ENCODE measurements around the gene MAPKAP1.

Gene MAPKAP1

DNA sequence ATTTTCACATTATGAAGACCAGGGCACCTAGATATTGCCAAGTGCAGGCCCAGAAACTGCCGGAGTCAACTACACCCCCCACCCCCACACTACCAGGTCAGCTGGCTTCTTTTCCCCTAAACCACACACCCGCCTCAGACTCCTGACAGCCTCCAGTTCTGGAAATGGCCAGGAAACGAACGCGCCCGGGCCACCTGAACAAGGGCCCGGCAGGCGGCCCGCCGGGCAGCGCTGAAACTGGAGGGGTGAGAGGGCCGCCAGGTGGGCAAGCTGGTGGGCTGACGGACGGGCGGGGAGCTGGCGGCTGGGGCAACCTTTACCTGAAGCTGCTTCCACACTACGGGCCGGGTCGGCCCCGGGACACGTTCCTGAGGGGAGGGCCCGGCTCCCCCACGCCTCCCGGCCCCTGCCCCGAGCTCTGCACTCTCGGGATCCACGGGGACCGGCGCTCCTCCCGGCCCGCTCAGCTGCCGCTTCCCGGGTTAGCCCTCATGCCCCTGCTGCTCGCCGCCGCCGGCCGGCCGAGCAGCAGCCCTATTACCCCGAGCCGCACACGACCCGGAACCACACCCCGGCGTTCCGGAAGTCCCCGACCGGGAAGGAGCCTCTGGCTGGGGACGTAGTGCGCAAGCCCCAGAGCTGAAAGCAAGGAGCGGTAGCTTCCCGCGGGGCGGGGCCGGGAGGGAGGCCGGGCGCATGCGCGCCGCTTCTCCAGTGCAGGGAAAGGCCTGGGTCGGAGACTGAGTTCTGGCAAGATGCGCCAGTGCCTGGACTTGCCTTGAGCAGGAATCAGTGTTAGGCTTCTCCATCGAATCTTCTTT, at the start of gene MAPKAP1:
MAPKAP1 (minus strand) TSS at position 558 of the 821 bp plus-strand sequence. CDS start 34,634 bp downstream, outside the sequence.
- DNase-seq, result peak; percentile 92

DNA sequence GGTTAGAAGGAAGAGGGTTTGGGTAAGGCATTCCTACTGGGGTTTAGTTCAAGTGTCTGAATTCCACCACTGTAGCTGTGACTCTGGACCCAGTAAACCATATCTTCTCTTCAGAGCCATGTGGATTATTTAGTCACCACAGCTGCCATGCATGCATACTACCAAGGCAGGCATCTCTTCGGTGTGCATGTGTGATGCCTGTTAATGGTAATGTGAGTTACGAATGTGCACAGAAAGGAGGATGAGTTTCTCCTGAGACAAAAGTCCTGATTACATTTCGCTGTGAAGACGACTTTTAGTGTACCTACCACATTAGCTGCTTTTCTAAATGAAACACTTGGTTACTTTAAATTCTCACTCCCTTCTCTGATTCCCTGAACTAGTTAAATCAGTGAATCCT, 49.5 kb upstream of the MAPKAP1 start:
- DNase-seq, result no peak

DNA sequence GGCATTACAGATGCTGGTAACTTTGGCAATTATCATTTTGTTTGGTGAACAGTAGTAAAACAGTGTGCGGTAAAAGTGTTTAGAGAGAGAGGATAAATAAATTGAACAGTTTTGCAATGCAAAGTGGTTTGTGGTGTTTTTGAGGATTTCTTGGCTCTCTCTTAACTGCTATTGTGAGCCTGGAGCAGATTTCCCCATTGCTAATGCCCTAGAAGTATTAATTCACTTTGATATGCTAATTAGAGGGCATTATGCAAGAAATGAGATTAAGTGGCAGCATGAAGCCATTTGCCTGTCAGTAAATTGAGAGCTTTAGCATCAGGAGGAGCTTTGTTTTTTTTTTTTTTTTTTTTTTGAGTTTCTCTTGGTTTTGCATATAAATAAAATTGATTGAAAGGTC, 48.3 kb upstream of the MAPKAP1 start:
- no peak for DNase-seq

DNA sequence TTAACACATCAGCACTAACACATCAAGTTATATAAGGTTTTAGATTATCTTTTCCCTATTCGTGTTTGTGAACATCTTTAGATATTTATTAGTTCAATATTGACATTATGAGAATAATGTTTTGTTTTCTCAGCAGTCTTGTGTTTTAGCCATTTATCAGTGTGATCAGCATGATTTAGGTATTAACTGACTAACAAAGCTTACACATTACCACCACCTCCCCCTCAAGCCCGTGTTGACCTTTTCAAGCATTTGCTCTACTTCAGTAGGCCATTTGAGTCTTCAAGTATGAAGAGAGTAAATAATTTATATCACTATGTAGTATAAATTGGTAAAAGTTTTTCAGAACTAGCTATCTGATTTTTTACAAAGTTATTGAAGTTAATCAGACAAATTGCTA, 47.1 kb upstream of the MAPKAP1 start:
- no peak for DNase-seq

GRCh38 chr9:125752070-125752628, 45.1 kb upstream of the MAPKAP1 start:
- DNase-seq, result no peak

GRCh38 chr9:125750627-125751011, 43.6 kb upstream of the MAPKAP1 start:
- DNase-seq, result peak; percentile 26

GRCh38 chr9:125749951-125750626, 43.1 kb upstream of the MAPKAP1 start:
- no peak for DNase-seq

GRCh38 chr9:125749287-125749935, 42.4 kb upstream of the MAPKAP1 start:
- no peak for DNase-seq

DNA sequence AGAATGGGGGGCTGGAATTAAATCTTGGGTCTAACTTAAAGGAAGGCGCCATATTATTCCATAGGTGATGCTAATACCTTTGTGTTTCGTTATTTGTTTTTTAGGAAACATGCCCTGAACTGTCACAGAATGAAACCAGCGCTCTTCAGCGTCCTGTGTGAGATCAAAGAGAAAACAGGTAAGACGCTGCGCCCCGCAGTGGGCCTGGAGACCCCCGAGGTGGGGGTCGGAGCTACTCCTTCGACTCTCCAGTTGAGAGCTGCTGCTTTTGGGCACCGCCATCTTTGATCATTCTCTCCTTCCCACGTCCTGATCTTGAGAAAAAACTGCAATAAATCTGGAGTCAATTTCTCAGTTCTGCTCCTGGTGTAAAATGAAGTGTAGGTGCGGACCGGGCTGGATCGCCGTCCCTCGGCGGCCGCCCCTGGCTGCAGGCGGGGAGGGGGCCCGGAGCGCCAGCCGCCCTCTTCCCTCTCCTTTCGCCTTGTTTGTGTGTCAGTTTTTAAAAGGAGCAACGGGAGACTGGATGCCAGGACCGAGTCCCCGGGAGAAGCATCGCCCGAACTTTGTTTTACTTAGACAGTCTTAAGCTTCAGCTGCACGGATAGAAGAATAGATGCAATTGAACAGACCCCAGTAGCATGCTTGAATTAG, 41.6 kb upstream of the MAPKAP1 start:
- peak; percentile 73 for DNase-seq

GRCh38 chr9:125747765-125748445, 40.9 kb upstream of the MAPKAP1 start:
- peak; percentile 67 for DNase-seq

DNA sequence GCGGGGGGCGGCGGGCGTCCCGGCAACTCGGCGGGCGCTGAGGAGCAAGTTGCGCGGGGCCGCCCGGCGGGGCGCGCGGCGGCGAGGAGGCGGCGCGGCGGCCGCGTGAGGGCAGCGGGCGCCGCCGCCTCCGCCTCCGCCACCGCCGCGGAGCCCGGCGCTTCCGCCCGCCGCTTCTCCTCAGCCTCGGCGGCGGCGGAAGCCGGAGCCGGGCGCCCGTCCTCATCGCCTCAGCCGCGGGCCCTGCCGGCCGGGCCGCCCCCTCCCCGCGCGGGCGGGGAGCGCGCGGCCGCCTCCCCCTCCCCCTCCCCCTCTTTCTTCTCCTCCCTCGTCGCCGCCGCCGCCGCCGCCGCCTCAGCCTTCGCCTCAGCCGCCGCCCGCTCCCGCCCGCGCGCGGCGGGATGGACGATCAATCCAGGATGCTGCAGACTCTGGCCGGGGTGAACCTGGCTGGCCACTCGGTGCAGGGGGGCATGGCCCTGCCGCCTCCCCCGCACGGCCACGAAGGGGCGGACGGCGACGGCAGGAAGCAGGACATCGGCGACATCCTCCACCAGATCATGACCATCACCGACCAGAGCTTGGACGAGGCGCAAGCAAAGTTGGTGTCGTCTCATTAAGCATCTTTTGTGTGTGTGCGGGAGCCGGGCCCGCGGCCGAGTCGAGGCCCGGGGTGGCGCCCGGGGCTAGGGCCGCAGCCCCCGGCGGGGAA, 40.2 kb upstream of the MAPKAP1 start, which contains the start of gene PBX3:
PBX3 (plus strand) TSS at position 321 of the 712 bp plus-strand sequence.
- DNase-seq, result peak; percentile 79

GRCh38 chr9:125746774-125747052, 39.7 kb upstream of the MAPKAP1 start:
- no peak for DNase-seq

GRCh38 chr9:125746017-125746773, 39.2 kb upstream of the MAPKAP1 start:
- peak; percentile 97 for DNase-seq

DNA sequence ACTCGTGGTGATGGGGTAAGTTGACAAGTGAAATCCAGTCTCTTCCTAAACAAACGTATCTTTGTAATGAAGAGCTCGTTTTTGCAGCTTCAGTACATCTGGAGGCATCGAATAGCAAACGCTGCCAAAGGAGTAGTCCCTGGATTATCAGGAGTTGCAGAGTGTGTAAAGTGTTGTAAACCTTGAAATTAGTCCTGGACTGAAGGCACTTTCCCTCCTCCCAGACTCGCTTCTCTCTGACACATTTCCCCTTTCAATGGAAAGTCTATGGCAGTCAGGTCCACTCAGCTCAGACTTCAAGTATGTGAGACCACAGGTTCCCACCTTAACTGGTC, 38.6 kb upstream of the MAPKAP1 start:
- DNase-seq, result no peak

DNA sequence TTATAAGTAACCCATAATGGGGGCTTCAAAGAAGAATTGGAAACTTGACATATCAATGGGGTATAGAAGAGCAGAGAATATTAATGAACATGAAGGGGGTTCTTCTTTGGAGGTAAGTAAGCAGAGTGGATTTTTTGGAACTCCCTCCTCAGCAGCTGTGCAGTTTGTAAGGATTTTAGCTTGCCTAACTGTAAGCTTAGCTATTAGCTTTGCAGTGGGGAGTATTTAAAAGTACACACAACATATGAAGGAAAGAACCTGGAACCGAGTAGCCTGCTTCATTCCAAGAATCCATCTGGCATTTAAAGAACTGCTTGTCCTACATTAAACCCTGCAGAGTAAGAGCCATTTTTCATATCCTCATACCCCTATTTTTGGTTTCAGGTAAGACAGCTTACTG, 38.0 kb upstream of the MAPKAP1 start:
- DNase-seq, result no peak

GRCh38 chr9:125744616-125745015, 37.6 kb upstream of the MAPKAP1 start:
- no peak for DNase-seq

- no peak for DNase-seq
Observed at GRCh38 chr9:125743682-125744428, 36.8 kb upstream of the MAPKAP1 start.

DNA sequence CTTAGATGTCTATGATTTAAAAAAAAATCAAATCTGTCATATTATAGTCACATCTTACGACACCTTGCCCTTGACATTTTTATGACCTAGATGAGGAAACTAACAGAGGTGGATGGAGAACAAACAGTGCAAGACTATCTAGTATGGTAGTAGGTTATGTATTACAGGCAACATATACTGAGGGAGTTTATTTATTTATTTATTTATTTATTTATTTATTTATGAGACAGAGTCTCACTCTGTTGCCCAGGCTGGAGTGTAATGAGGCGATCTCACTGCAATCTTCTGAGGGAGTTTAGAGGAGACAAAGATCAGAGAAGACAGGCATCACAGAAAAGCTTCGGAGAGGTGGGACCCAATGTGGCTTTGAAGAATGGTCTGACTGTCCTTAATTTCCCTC, 35.6 kb upstream of the MAPKAP1 start:
- DNase-seq, result no peak

DNA sequence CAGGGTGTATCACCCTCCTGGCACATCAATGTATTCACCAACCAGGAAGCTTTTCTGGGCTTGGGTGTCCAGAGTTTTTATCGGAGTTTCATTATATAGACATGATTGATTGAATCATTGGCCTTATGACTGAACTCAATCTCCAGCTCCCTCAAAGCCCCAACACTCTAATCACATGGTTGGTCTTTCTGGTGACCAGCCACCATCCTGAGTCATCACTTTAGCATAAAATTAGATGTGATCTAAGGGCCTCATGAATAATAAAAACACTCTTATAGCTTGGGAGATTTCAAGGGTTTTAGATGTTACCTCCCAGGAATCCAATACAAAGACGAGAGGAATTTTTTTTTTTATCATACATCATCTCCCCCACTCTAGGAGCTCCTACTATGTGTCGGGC, 32.4 kb upstream of the MAPKAP1 start:
- DNase-seq, result no peak

DNA sequence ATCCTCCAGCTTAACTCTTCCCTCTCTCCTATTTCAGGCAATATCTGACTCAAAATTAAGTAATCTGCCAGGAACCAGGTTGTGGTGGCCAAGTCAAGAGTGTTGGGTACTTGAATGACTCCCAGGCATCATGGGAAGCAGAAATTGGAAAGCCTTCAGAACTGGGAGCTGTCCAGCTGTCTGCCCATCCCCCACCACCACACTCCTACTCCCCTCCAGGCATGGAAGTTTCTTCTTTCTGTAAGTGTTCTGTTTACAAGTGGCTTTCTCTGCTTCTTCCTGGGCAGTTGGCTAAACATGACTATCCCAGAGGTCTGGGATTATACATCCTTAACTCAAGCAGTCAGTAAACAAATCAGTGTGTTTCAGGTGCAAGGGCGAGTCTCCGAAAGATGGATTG, 25.6 kb upstream of the MAPKAP1 start:
- DNase-seq, result no peak

Data from retina (tissue), 1 donor.